HEK293T (cell line): Measurements from ENCODE around the gene EPHB2.

Experiments used
- CTCF ChIA-PET: fragments of 350-600 bp; formaldehyde crosslinking; extraction: SDS; loops from one replicate; lab custom pipeline; 2021; ENCODE audit warnings: antibody characterized with exemption, inconsistent platforms; lab: Yijun Ruan, JAX
- POLR2A ChIA-PET: fragments of 350-600 bp; formaldehyde crosslinking; extraction: SDS; loops from one replicate; lab custom pipeline; 2020; ENCODE audit warnings: antibody characterized with exemption, inconsistent platforms; lab: Yijun Ruan, JAX
- DNase-seq: peaks from one replicate; pipeline ENCODE4 v3.0.0; 2012; ENCODE audit warnings: mixed read lengths; ENCODE audit errors: extremely low spot score
- ARNT ChIP-seq: fragments of 450-650 bp; IDR thresholded peaks from 2 replicates; pipeline ENCODE4 v1.6.1; 2017; ENCODE audit warnings: mild to moderate bottlenecking
- BHLHE40 ChIP-seq: fragments of 450-650 bp; IDR thresholded peaks from 2 replicates; pipeline ENCODE4 v1.6.1; 2016; ENCODE audit warnings: mild to moderate bottlenecking, moderate library complexity, borderline replicate concordance
- CTBP1 ChIP-seq: fragments of 450-650 bp; IDR thresholded peaks from 2 replicates; pipeline ENCODE4 v1.6.1; 2016; ENCODE audit warnings: borderline replicate concordance
- ELF4 ChIP-seq: fragments of 450-650 bp; IDR thresholded peaks from 2 replicates; pipeline ENCODE4 v1.6.1; 2017; ENCODE audit warnings: antibody characterized with exemption
- FOXA1 ChIP-seq: fragments of 450-650 bp; IDR thresholded peaks from 2 replicates; pipeline ENCODE4 v1.6.1; 2016; ENCODE audit warnings: mild to moderate bottlenecking
- FOXK2 ChIP-seq: fragments of 450-650 bp; IDR thresholded peaks from 2 replicates; pipeline ENCODE4 v1.6.1; 2016; ENCODE audit warnings: mild to moderate bottlenecking
- FOXM1 ChIP-seq: fragments of 450-650 bp; IDR thresholded peaks from 2 replicates; pipeline ENCODE4 v1.6.1; 2017; ENCODE audit warnings: mild to moderate bottlenecking, borderline replicate concordance
- HDGF ChIP-seq: fragments of 450-650 bp; IDR thresholded peaks from 2 replicates; pipeline ENCODE4 v1.6.1; 2017; ENCODE audit warnings: antibody characterized with exemption, borderline replicate concordance
- L3MBTL2 ChIP-seq: fragments of 450-650 bp; conservative IDR thresholded peaks from 2 replicates; pipeline ENCODE4 v1.6.1; 2016; ENCODE audit warnings: mild to moderate bottlenecking
- LEF1 ChIP-seq: fragments of 450-650 bp; IDR thresholded peaks from 2 replicates; pipeline ENCODE4 v1.6.1; 2017; ENCODE audit warnings: mild to moderate bottlenecking, borderline replicate concordance
- NFRKB ChIP-seq: fragments of 450-650 bp; IDR thresholded peaks from 2 replicates; pipeline ENCODE4 v1.6.1; 2016; ENCODE audit warnings: mild to moderate bottlenecking, moderate library complexity
- PKNOX1 ChIP-seq: fragments of 450-650 bp; IDR thresholded peaks from 2 replicates; pipeline ENCODE4 v1.6.1; 2016
- SP1 ChIP-seq: fragments of 450-650 bp; IDR thresholded peaks from 2 replicates; pipeline ENCODE4 v1.6.1; 2017
- SUZ12 ChIP-seq: fragments of 450-650 bp; IDR thresholded peaks from 2 replicates; pipeline ENCODE4 v1.6.1; 2016; ENCODE audit warnings: mild to moderate bottlenecking
- TARDBP ChIP-seq: fragments of 450-650 bp; IDR thresholded peaks from 2 replicates; pipeline ENCODE4 v1.6.1; 2016
- ZNF384 ChIP-seq: fragments of 450-650 bp; IDR thresholded peaks from 2 replicates; pipeline ENCODE4 v1.6.1; 2016

Gene EPHB2

GRCh38 chr1:22829309-22829989, 118.8 kb downstream of the EPHB2 start:
- ChIA-PET CTCF (no interaction called here), POLR2A (no interaction called here)
- DNase-seq, result no peak
- 0 out of 2 replicates have a peak, but pooled peaks have one; percentile 8 for TF ChIP-seq PKNOX1
- no peak for TF ChIP-seq ARNT

- no peak for DNase-seq
- POLR2A ChIA-PET, result no interaction called here
- CTCF ChIA-PET, result no interaction called here
- TF ChIP-seq PKNOX1 (no peak), FOXM1 (no peak), CTBP1 (no peak), ARNT (no peak), HDGF (no peak), SP1 (no peak), ELF4 (no peak), BHLHE40 (no peak), L3MBTL2 (no peak), NFRKB (no peak), ZNF384 (no peak), TARDBP (no peak), LEF1 (no peak), FOXK2 (no peak), FOXA1 (no peak)
Measured at GRCh38 chr1:22830041-22830566, 119.5 kb downstream of the EPHB2 start.

- no peak for DNase-seq
- CTCF ChIA-PET, result no interaction called here
- POLR2A ChIA-PET, result no interaction called here
- TF ChIP-seq ARNT (no peak), SP1 (no peak), PKNOX1 (no peak), FOXA1 (no peak), L3MBTL2 (no peak), BHLHE40 (no peak), ZNF384 (no peak), CTBP1 (no peak), NFRKB (no peak), ELF4 (no peak), FOXM1 (no peak), SUZ12 (no peak), LEF1 (no peak), FOXK2 (no peak), HDGF (no peak), TARDBP (no peak)
Measured at GRCh38 chr1:22830757-22831340, 120.2 kb downstream of the EPHB2 start.

GRCh38 chr1:22831729-22832413, 121.2 kb downstream of the EPHB2 start:
- POLR2A ChIA-PET, result no interaction called here
- DNase-seq, result no peak

GRCh38 chr1:22832414-22832786, 121.8 kb downstream of the EPHB2 start:
- CTCF ChIA-PET, result interaction anchor here (0.9 kb wide), 1 partner anchor 127 kb away, joined by 5 read pairs; no protein-coding TSS in a partner anchor

More at GRCh38 chr1:22831729-22832413, 121.2 kb downstream of the EPHB2 start:
- CTCF ChIA-PET, result interaction anchor here (0.9 kb wide), 1 partner anchor 127 kb away, joined by 5 read pairs; no protein-coding TSS in a partner anchor
- no peak for TF ChIP-seq CTBP1

GRCh38 chr1:22833699-22834098, 123.1 kb downstream of the EPHB2 start:
- CTCF ChIA-PET, result no interaction called here
- DNase-seq, result no peak
- TF ChIP-seq CTBP1 (no peak), TARDBP (no peak), ARNT (no peak), HDGF (no peak), BHLHE40 (no peak), FOXM1 (no peak), PKNOX1 (no peak)
- POLR2A ChIA-PET, result no interaction called here

More at GRCh38 chr1:22832414-22832786, 121.8 kb downstream of the EPHB2 start:
- DNase-seq, result no peak
- POLR2A ChIA-PET, result no interaction called here
- TF ChIP-seq L3MBTL2 (no peak), HDGF (no peak)
